HG03558 (cell line): Measurements from ENCODE around the gene C10orf105.

Experiments used
- ATAC-seq: cut with Tn5 transposase; IDR thresholded peaks from one replicate; pipeline ENCODE4 v1.9.1; 2021; ENCODE audit warnings: moderate number of reproducible peaks; ENCODE audit not compliant: unreplicated experiment; ENCODE audit errors: extremely low read depth

Gene C10orf105

DNA sequence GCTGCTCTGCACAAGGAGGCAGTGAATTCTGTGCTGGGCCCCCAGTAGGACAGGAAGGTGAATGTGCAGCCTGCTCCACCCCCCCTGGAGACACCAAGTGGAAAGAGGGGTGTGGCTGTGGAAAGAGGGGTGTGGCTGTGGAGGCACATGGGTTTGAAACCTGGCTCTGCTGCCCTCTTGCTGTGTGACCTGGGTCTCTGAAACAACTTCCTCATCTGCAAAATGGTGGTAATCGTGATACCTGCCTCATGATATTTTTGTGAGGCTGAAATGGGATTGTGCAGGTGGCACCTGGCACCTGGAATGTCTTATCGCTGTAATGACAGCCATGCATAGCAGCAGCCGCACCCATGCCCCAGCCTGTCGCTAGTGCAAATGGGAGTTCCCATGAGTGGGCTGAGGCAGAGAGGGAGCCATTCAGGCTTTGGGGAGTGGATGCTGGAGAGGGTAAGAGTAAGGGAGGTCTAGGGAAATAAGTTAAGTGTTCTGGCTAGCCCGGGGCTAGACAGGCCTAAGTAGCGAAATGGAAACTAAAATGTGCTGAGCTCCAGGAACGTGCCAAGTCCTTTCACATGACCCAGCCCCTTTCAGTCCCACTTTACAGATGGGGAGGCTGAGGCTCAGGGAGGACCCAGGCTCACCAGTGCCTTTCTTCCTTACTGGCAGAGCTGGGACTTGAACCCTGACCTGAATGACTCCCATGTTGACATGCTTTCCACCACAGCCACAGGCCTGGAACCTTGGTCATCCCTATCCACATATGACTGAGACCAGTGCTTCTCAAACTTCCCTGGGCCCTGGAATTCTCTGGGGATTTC, 35.0 kb downstream of the C10orf105 start:
- ATAC-seq, result no peak

- no peak for ATAC-seq
Observed at GRCh38 chr10:71683301-71683700, 36.3 kb downstream of the C10orf105 start.

GRCh38 chr10:71681977-71682376, 37.6 kb downstream of the C10orf105 start:
- no peak for ATAC-seq

- no peak for ATAC-seq
Observed at GRCh38 chr10:71679425-71679824, 40.2 kb downstream of the C10orf105 start.

GRCh38 chr10:71678057-71678805, 41.3 kb downstream of the C10orf105 start:
- ATAC-seq, result no peak

GRCh38 chr10:71677261-71677660, 42.3 kb downstream of the C10orf105 start:
- ATAC-seq, result no peak

DNA sequence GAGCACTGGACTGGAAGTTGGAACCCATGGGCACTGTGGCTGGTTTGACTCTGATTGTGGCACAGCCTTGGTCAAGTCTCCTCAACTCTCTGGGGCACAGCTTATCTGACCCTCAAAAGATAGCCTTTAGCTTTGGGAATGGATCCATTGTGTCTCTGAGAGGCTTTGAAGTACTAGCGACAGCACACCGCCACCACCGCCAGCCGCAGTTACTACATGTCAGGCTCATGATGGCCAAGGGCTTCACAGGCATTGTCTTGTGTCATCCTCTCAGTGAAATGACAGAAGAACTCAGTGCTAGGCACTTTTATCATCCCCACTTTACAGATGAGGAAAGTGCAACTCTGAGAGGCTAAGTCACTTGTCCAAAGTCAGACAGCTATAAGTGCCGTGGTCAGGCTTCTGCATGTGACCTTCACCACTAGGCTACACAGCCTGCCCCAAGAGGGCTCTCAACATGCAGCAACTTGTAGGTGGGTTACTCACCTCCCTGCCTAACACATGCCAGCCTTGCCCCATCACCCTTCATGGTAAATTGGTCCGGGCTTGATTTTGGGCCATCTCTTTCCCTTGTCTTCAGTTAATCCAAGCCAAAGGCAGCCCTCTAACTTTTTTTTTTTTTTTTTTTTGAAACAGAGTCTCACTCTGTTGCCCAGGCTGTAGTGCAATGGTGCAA, 44.1 kb downstream of the C10orf105 start:
- ATAC-seq, result no peak

- no peak for ATAC-seq
Observed at GRCh38 chr10:71671994-71672946, 47.3 kb downstream of the C10orf105 start.

DNA sequence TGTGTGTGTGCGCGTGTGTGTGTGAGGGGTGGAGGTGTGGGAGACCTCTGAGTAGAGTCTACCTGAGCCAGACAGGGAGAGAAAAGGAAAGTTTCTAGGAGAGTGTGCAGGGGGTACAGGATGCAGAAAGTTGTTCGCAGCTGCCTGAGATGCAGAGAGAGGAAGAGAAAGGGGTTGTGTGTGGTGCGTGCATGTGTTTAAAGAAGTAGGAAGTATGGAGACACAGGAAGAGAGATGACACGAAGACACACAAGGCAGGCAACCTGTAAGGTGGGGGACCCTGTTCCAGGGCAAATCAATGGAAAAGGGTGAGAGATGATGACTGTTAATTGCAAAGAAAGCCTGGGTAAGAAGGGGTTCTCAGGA, 52.2 kb downstream of the C10orf105 start:
- ATAC-seq, result no peak

GRCh38 chr10:71666639-71667386, 52.8 kb downstream of the C10orf105 start:
- no peak for ATAC-seq

DNA sequence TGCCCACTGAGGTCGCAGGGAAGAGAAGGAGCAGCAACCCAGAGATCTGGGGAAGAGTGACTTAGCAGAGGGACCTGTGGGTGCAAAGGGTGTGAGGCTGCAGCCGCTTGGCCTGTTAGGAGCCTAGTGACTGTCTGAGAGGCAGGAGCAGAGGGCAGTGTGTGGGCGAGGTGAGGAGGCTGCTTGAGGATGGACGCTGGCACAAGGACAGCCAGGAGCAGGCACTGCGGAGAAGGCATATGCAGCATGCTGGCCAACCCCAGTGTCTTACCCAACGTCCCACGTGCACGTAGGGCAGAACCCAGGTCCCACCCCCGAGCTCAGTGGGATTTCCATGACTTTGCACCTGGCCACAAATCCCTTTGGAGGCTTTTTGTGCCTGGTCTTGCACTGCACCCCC, 54.1 kb downstream of the C10orf105 start:
- ATAC-seq, result no peak

GRCh38 chr10:71664585-71664984, 55.0 kb downstream of the C10orf105 start:
- no peak for ATAC-seq

DNA sequence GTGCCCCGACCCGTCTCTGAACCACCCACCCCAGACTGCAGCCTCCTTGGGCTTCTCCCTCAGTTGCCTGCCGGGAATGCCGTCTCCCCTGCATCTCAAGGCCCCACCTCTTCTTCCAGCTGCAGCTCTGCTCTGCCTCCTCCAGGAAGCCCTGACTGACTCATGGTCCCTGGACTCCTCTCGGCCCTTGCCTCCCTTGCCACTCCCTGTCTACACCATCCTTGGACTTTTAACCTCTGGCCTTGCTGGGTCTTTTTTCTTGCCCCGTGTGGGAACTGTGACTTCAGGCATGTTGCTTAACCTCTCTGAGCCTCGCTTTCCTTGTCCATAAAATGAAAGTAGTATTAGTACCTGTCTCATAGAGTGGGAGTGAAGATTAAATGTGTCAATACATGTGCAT, 56.3 kb downstream of the C10orf105 start:
- ATAC-seq, result no peak

- ATAC-seq, result no peak
Observed at GRCh38 chr10:71661779-71662336, 57.7 kb downstream of the C10orf105 start.
